Measurements from ENCODE around the gene PTPRA. TPM values are rescaled to one million over a fixed set of nuclear protein-coding genes. Genes with fewer than 3 reads are reported as not detected.

PTPRA gene
- total RNA-seq, 1 donor from 2014 or later: 50.1 TPM

DNA sequence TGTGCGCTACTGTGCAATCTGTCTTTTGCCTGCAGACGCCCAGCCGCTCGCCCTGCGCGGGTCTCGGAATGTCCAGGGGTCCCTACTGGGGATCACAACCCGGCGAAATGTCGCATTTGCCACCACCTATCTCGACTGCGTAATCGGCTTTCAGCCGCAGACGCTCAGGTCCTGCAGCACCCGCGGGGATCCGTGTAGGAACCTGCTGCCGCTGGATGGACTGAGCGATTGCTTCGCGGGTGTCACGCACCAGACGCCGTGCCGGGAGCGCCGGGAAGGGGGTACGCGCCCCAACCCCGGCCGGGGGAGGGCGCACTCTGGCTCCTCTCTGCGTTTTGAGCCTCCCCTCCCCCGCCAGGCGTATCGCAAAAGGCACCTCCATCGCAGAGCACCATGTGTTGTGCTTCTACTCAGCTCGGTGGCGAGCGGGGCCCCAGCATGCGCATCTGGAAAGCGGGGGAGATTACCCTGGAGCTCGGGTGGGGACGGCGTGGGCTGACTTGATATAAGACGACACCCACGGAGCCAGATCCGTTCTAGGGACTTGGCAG is 747 bp upstream of the PTPRA start:
- Histone ChIP-seq H3K79me2 (ENCODE audit: insufficient read depth, low read length) (peaks cover 40% of the 10 kb centered on the region), H3K27ac (ENCODE audit: low read depth, low read length) (no peak overlapping the region), H3K27me3 (ENCODE audit: insufficient read depth, low read length) (no peaks in the 10 kb centered on the region), H3K4me1 (ENCODE audit: insufficient read depth, low read length) (peaks cover 29% of the 10 kb centered on the region), H3K9me3 (ENCODE audit: insufficient read depth, low read depth, low read length) (no peaks in the 10 kb centered on the region), H3K4me2 (ENCODE audit: low read length) (peak overlapping the region; percentile 90), H4K20me1 (ENCODE audit: insufficient read depth, low read length) (peaks cover 31% of the 10 kb centered on the region), H3K9ac (ENCODE audit: low read length) (peak overlapping the region; percentile 88), H3K36me3 (ENCODE audit: insufficient read depth, low read length) (no peaks in the 10 kb centered on the region), H2AFZ (ENCODE audit: low read depth, low read length) (peak overlapping the region; percentile 89), H3K4me3 (ENCODE audit: insufficient read depth, low read depth, low read length) (peak overlapping the region; percentile 91)
- FAIRE-seq: no peak
- peak overlapping the region; percentile 86 for H3K4me3 Mint-ChIP-seq (ENCODE audit: unreplicated experiment)
- H3K4me1 Mint-ChIP-seq (ENCODE audit: low read depth, unreplicated experiment): peaks cover 21% of the 10 kb centered on the region
- peak overlapping the region; percentile 75 for H3K27ac Mint-ChIP-seq (ENCODE audit: unreplicated experiment)
- peak; percentile 34 for DNase-seq (ENCODE audit: low read depth)
- no peak for TF ChIP-seq CTCF (IDR thresholded peaks at IDR 0.05; ENCODE audit: insufficient read depth, low read depth, low read length)
- TF ChIP-seq EZH2 (IDR thresholded peaks at IDR 0.05; ENCODE audit: insufficient read depth, low read length): no peak
- H3K36me3 Mint-ChIP-seq (ENCODE audit: low read depth, unreplicated experiment): no peaks in the 10 kb centered on the region
- no peaks in the 10 kb centered on the region for H3K9me3 Mint-ChIP-seq (ENCODE audit: unreplicated experiment)
- H3K27me3 Mint-ChIP-seq (ENCODE audit: low read depth, unreplicated experiment): no peaks in the 10 kb centered on the region

- Histone ChIP-seq H3K9me3 (ENCODE audit: insufficient read depth, low read depth, low read length) (no peaks in the 10 kb centered on the region), H3K79me2 (ENCODE audit: insufficient read depth, low read length) (peaks cover 48% of the 10 kb centered on the region), H3K4me2 (ENCODE audit: low read length) (peak overlapping the region; percentile 90), H4K20me1 (ENCODE audit: insufficient read depth, low read length) (peaks cover 37% of the 10 kb centered on the region), H3K27me3 (ENCODE audit: insufficient read depth, low read length) (no peaks in the 10 kb centered on the region), H3K4me3 (ENCODE audit: insufficient read depth, low read depth, low read length) (peak overlapping the region; percentile 91), H3K27ac (ENCODE audit: low read depth, low read length) (peak overlapping the region; percentile 70), H3K9ac (ENCODE audit: low read length) (peak overlapping the region; percentile 88), H3K4me1 (ENCODE audit: insufficient read depth, low read length) (peaks cover 29% of the 10 kb centered on the region), H2AFZ (ENCODE audit: low read depth, low read length) (peak overlapping the region; percentile 71), H3K36me3 (ENCODE audit: insufficient read depth, low read length) (no peaks in the 10 kb centered on the region)
- Mint-ChIP-seq H3K36me3 (ENCODE audit: low read depth, unreplicated experiment) (no peaks in the 10 kb centered on the region), H3K4me3 (ENCODE audit: unreplicated experiment) (peak overlapping the region; percentile 94), H3K27ac (ENCODE audit: unreplicated experiment) (no peak overlapping the region), H3K4me1 (ENCODE audit: low read depth, unreplicated experiment) (peaks cover 21% of the 10 kb centered on the region), H3K27me3 (ENCODE audit: low read depth, unreplicated experiment) (no peaks in the 10 kb centered on the region), H3K9me3 (ENCODE audit: unreplicated experiment) (no peaks in the 10 kb centered on the region)
- no peak for FAIRE-seq
- no peak for DNase-seq (ENCODE audit: low read depth)
- no peak for TF ChIP-seq EZH2 (IDR thresholded peaks at IDR 0.05; ENCODE audit: insufficient read depth, low read length)
Measured at GRCh38 chr20:2873747-2874041, 413 bp downstream of the PTPRA start.

DNA sequence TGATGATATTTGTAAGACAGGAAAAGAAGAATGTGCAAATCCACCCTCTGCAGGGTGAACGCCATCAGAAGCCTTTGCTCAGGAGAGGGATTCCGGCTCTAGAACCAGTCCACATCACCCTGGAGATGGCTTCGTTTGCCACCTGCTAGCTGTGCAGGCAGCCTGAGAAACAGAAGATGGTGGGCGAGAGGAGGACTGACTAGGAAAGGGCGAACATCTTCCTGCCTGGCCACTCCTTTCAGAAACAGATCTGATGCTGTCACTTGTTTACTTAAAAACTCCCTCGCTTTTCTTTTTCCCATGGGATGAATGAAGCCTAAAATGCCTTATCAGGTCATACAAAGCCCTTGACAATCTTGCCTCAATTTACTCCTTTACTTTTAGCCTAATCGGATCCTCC is 1.2 kb downstream of the PTPRA start:
- no peaks in the 10 kb centered on the region for H3K9me3 ChIP-seq (ENCODE audit: insufficient read depth, low read depth, low read length)
- no peaks in the 10 kb centered on the region for H3K36me3 Mint-ChIP-seq (ENCODE audit: low read depth, unreplicated experiment)
- no peaks in the 10 kb centered on the region for H3K36me3 ChIP-seq (ENCODE audit: insufficient read depth, low read length)
- no peak for FAIRE-seq
- peak overlapping the region; percentile 90 for H3K4me2 ChIP-seq (ENCODE audit: low read length)
- TF ChIP-seq EZH2 (IDR thresholded peaks at IDR 0.05; ENCODE audit: insufficient read depth, low read length) (no peak), CTCF (IDR thresholded peaks at IDR 0.05; ENCODE audit: insufficient read depth, low read depth, low read length) (no peak)
- peak overlapping the region; percentile 91 for H3K4me3 ChIP-seq (ENCODE audit: insufficient read depth, low read depth, low read length)
- no peaks in the 10 kb centered on the region for H3K9me3 Mint-ChIP-seq (ENCODE audit: unreplicated experiment)
- H3K27me3 ChIP-seq (ENCODE audit: insufficient read depth, low read length): no peaks in the 10 kb centered on the region
- peak overlapping the region; percentile 42 for H3K27ac Mint-ChIP-seq (ENCODE audit: unreplicated experiment)
- H4K20me1 ChIP-seq (ENCODE audit: insufficient read depth, low read length): peaks cover 45% of the 10 kb centered on the region
- H3K79me2 ChIP-seq (ENCODE audit: insufficient read depth, low read length): peaks cover 52% of the 10 kb centered on the region
- H3K4me1 Mint-ChIP-seq (ENCODE audit: low read depth, unreplicated experiment): peaks cover 21% of the 10 kb centered on the region
- H3K4me3 Mint-ChIP-seq (ENCODE audit: unreplicated experiment): peak overlapping the region; percentile 94
- DNase-seq (ENCODE audit: low read depth): no peak
- no peak overlapping the region for H3K27ac ChIP-seq (ENCODE audit: low read depth, low read length)
- peak overlapping the region; percentile 8 for H3K9ac ChIP-seq (ENCODE audit: low read length)
- no peaks in the 10 kb centered on the region for H3K27me3 Mint-ChIP-seq (ENCODE audit: low read depth, unreplicated experiment)
- H3K4me1 ChIP-seq (ENCODE audit: insufficient read depth, low read length): peaks cover 36% of the 10 kb centered on the region
- H2AFZ ChIP-seq (ENCODE audit: low read depth, low read length): no peak overlapping the region

Measured in astrocyte (in vitro differentiated cells and primary cell).